ENCODE measurements around the gene MLXIPL. TPM values are rescaled to one million over a fixed set of nuclear protein-coding genes. Genes with fewer than 3 reads are reported as not detected.
A peak's percentile ranks its signal among the peaks of the same experiment; 100 is the strongest.
"Not testable (repeated sequence)": the region's sequence is repeated elsewhere in the genome, so short reads cannot be mapped to it uniquely, and the experiment has no call there.

The MLXIPL gene
- total RNA-seq, 2 experiments from 2014 or later, result not detected

DNA sequence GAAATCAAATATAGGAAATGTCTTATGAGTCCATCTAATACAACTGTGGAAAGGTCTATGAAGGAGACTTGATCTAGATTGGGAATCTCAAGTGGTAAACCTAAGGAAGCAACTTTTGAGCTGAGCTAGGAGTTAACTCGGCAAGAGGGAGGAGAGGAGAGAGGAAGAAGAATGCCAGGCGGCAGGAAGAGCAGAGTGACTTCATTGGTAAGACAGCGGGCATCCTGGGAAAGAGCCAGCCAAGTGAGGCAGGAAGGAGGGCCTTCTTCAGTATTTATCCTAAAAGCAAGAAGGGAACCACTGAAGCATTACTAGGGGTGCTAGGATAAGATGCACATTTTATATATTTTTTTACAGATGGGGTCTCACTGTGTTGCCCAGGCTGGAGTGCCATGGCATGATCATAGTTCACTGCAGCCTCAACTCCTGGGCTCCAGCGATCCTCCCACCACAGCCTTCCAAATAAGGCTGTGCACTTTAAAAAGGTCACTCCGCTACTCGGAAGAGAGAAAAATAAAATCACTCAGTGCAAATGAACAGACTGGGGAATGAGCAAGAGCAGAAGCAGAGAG, 68.8 kb downstream of the MLXIPL start:
- DNase-seq, result no peak
- H3K4me1 Mint-ChIP-seq (ENCODE audit: low read depth), result peaks cover 37% of the 10 kb centered on the region
- ChIA-PET CTCF (interaction anchor here (0.9 to 1.2 kb wide), 3 partner anchors 21 to 37 kb away, joined by 3 read pairs; no protein-coding TSS in a partner anchor), POLR2A (interaction anchor here (3.7 kb wide), 1 partner anchor 34 kb away, joined by 50 read pairs; the partner anchor contains the start of gene BAZ1B)
- no peaks in the 10 kb centered on the region for H3K9me3 Mint-ChIP-seq (ENCODE audit: insufficient read depth)
- peak overlapping the region; percentile 90 for H3K4me3 Mint-ChIP-seq
- peaks cover 38% of the 10 kb centered on the region for H3K36me3 Mint-ChIP-seq (ENCODE audit: low read depth)
- H3K27me3 Mint-ChIP-seq (ENCODE audit: low read depth), result peaks cover 3% of the 10 kb centered on the region
- ATAC-seq, result no peak
- H3K27ac Mint-ChIP-seq, result peak overlapping the region; percentile 81

DNA sequence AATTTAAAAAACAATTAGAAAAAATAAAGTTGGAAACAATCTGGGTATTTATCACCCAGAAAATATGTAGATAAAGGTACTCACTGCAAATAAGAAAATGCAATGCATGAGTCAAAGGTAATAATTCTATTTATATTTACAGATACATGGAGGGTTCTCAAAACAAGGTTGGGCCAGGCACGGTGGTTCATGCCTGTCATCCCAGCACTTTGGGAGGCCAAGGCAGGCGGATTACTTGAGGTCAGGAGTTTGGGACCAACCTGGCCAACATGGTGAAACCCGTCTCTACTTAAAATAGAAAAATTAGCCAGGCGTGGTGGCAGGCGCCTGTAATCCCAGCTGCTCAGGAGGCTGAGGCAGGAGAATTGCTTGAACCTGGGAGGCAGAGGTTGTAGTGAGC, 74.2 kb downstream of the MLXIPL start:
- ATAC-seq; H3K4me3 Mint-ChIP-seq; H3K27ac Mint-ChIP-seq; DNase-seq; H3K9me3 Mint-ChIP-seq (ENCODE audit: insufficient read depth); H3K27me3 Mint-ChIP-seq (ENCODE audit: low read depth): not testable (repeated sequence)
- ChIA-PET CTCF (interaction anchor here (1.2 kb wide), 2 partner anchors 72 to 99 kb away, joined by 3 to 4 read pairs; no protein-coding TSS in a partner anchor), POLR2A (interaction anchor here (1.0 kb wide), 1 partner anchor 30 kb away, joined by 3 read pairs; no protein-coding TSS in a partner anchor)
- Mint-ChIP-seq H3K36me3 (ENCODE audit: low read depth) (peaks cover 51% of the 10 kb centered on the region), H3K4me1 (ENCODE audit: low read depth) (peaks cover 40% of the 10 kb centered on the region)

- ATAC-seq, result no peak
- DNase-seq, result no peak
- CTCF ChIA-PET, result interaction anchor here (1.2 kb wide), 2 partner anchors 71 to 98 kb away, joined by 3 to 4 read pairs; no protein-coding TSS in a partner anchor
Measured at GRCh38 chr7:73549176-73549575, 75.1 kb downstream of the MLXIPL start.

GRCh38 chr7:73547841-73548240, 76.5 kb downstream of the MLXIPL start:
- H3K4me3 Mint-ChIP-seq, result no peak overlapping the region
- H3K36me3 Mint-ChIP-seq (ENCODE audit: low read depth), result peaks cover 46% of the 10 kb centered on the region
- no peak overlapping the region for H3K27ac Mint-ChIP-seq
- H3K9me3 Mint-ChIP-seq (ENCODE audit: insufficient read depth), result no peaks in the 10 kb centered on the region
- peaks cover 30% of the 10 kb centered on the region for H3K4me1 Mint-ChIP-seq (ENCODE audit: low read depth)
- ATAC-seq (no peak), DNase-seq (no peak)
- POLR2A ChIA-PET, result interaction anchor here (0.6 to 1.2 kb wide), 6 partner anchors 9 to 26 kb away, joined by 3 to 5 read pairs (median 4); partner anchors contain the start of genes BAZ1B and BCL7B
- H3K27me3 Mint-ChIP-seq (ENCODE audit: low read depth), result no peaks in the 10 kb centered on the region
- CTCF ChIA-PET, result interaction anchor here (0.9 to 2.0 kb wide), 4 partner anchors 19 to 30 kb away, joined by 3 to 6 read pairs (median 5); partner anchors contain the start of genes BAZ1B and TBL2

More at GRCh38 chr7:73549176-73549575, 75.1 kb downstream of the MLXIPL start:
- Mint-ChIP-seq H3K27ac (no peak overlapping the region), H3K36me3 (ENCODE audit: low read depth) (peaks cover 43% of the 10 kb centered on the region), H3K4me3 (no peak overlapping the region), H3K9me3 (ENCODE audit: insufficient read depth) (no peaks in the 10 kb centered on the region), H3K4me1 (ENCODE audit: low read depth) (peaks cover 33% of the 10 kb centered on the region), H3K27me3 (ENCODE audit: low read depth) (no peaks in the 10 kb centered on the region)
- POLR2A ChIA-PET, result interaction anchor here (0.6 to 1.0 kb wide), 3 partner anchors 10 to 29 kb away, joined by 3 to 7 read pairs (median 3); no protein-coding TSS in a partner anchor

GRCh38 chr7:73544678-73545077, 79.6 kb downstream of the MLXIPL start:
- no peak for ATAC-seq
- POLR2A ChIA-PET, result no interaction called here
- H3K4me1 Mint-ChIP-seq (ENCODE audit: low read depth), result peaks cover 21% of the 10 kb centered on the region
- no peaks in the 10 kb centered on the region for H3K27me3 Mint-ChIP-seq (ENCODE audit: low read depth)
- DNase-seq, result no peak
- H3K9me3 Mint-ChIP-seq (ENCODE audit: insufficient read depth), result no peaks in the 10 kb centered on the region
- peaks cover 54% of the 10 kb centered on the region for H3K36me3 Mint-ChIP-seq (ENCODE audit: low read depth)
- no peak overlapping the region for H3K27ac Mint-ChIP-seq
- CTCF ChIA-PET, result no interaction called here
- no peak overlapping the region for H3K4me3 Mint-ChIP-seq

Other genes starting within 250 kb of the MLXIPL start
- under 1 TPM; 0.10 to 0.11 TPM for gene FZD9, start 190.7 kb downstream of the MLXIPL start, total RNA-seq
- 100 to 1,000 TPM; 111 to 112 TPM for gene BAZ1B, start 102.2 kb downstream of the MLXIPL start, total RNA-seq
- 10 to 100 TPM; 76.8 to 80.8 TPM for gene BCL7B, start 66.8 kb downstream of the MLXIPL start, total RNA-seq
- gene TBL2, start 45.9 kb downstream of the MLXIPL start, total RNA-seq, result 10 to 100 TPM; 26.1 to 26.4 TPM
- gene VPS37D, start 43.3 kb upstream of the MLXIPL start, total RNA-seq, result under 1 TPM; 0.16 to 0.26 TPM
- gene DNAJC30, start 58.9 kb upstream of the MLXIPL start, total RNA-seq, result 1 to 10 TPM; 7.7 to 8.3 TPM
- gene BUD23, start 59.1 kb upstream of the MLXIPL start, total RNA-seq, result 10 to 100 TPM; 57.3 to 60.9 TPM
- 10 to 100 TPM; 10.6 to 12.3 TPM for gene STX1A, start 95.1 kb upstream of the MLXIPL start, total RNA-seq
- 10 to 100 TPM; 20.7 to 20.9 TPM for gene ABHD11, start 114.3 kb upstream of the MLXIPL start, total RNA-seq
- not detected for gene CLDN3, start 145.7 kb upstream of the MLXIPL start, total RNA-seq
- gene CLDN4, start 206.5 kb upstream of the MLXIPL start, total RNA-seq, result under 1 TPM; 0.16 to 0.29 TPM
- gene METTL27, start 218.0 kb upstream of the MLXIPL start, total RNA-seq, result not detected
- not detected for gene TMEM270, start 236.6 kb upstream of the MLXIPL start, total RNA-seq